GM19468 (cell line): ENCODE results near the gene SNRPD1.
"Not testable (repeated sequence)": the region's sequence is repeated elsewhere in the genome, so short reads cannot be mapped to it uniquely, and the experiment has no call there.

Experiments used
- ATAC-seq: cut with Tn5 transposase; IDR thresholded peaks from one replicate; pipeline ENCODE4 v1.9.1; 2021; ENCODE audit warnings: mild to moderate bottlenecking, moderate library complexity, moderate number of reproducible peaks; ENCODE audit not compliant: unreplicated experiment; ENCODE audit errors: extremely low read depth

The SNRPD1 gene

DNA sequence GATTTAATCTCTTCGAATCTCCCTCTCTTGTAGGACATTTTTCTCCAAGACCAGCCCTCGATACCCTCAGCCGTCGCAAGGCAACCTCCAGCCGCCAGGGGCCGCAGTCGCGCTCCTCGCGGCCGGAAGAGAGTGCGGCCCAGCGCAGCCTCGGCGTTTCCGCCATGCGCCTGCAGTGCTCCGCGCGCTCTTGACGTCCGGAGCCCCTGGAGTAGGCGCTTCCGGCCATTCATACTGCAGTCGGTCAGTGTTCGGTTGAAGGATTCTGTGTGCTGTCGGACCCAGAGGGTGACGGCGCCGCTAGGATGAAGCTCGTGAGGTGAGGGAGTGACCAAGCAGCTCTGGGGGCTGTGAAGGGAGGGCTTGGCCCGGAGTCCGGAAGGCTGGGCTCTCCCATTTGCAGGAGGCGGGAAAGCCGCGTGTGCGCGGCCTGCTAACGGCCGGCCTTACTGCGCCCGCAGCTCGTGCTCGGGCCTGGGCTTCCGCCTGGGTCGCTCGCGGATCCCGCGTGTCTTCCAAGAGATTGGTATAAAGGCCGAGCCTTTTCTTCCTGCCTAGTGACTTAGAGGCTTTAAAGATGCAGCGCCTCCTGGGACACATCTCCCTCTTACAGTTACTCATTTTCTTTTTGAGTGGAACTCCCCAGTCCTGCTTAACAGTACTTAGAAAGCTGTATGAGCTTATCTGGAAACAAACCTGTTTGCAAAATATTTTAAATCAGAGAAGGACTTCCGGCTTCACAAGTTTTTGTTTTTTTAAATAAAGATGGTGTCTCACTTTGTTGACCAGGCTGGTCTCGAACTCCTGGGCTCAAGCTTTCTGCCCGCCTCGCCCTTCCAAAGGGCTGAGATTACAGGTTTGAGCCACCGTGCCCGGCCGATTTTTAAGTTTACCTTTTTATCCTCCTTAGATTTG is at the start of gene SNRPD1:
Gene SNRPD1 (plus strand): TSS at position 190 of the 915 bp plus-strand sequence. CDS start 116 bp downstream, at position 306.
- ATAC-seq: peak; percentile 97

DNA sequence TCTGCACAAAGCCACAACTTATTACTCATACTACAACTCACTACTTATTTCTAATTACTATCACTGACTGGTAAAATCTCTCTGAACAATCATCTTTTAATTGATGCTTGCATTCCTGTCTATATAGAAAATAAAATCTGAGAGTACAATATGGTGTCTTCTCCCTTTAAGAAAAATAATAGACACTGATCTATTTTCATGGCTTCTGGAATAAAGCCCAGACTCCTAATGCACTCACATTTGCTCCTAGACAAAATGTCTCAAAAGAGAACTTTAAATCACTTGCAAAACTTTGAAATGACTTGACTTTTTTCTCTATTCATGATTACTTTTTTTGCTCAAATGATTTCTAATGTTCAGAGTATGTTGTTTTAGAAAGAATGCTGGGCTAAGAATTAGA is 40.3 kb upstream of the SNRPD1 start:
- no peak for ATAC-seq

DNA sequence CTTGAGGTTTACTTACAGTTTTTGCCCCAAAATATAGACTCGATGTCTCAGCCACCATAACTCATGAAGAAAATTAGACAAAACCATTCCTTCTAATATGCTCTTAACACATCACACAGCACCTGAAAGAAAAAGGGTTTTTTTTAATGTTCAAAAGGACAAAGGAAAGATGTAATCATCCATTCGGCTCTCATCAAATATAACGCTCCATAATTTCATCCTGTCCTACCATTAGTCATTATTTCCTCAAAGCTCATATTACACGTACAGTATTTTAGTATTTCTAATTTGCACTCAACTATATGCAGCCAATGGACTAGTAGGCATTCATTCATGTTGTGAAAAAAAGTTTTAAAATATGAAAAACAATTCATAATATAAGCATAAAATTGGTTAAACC is 36.5 kb upstream of the SNRPD1 start:
- ATAC-seq: no peak

DNA sequence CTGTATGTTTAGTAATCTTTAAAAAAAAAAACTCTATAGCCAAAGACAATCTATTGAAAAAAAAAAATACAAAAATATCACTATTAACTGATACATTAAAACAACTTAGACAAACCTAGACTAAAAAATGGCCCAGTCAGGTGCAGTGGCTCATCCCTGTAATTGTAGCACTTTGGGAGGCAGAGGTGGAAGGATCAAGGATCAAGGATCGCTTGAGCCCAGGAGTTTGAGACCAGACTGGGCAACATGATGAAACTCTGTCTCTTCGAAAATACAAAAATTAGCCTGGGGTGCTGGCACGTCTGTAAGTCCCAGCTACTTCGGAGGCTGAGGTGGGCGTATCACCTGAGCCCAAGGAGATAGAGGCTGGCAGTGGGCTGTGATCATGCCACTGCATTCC is 27.7 kb upstream of the SNRPD1 start:
- no peak for ATAC-seq

DNA sequence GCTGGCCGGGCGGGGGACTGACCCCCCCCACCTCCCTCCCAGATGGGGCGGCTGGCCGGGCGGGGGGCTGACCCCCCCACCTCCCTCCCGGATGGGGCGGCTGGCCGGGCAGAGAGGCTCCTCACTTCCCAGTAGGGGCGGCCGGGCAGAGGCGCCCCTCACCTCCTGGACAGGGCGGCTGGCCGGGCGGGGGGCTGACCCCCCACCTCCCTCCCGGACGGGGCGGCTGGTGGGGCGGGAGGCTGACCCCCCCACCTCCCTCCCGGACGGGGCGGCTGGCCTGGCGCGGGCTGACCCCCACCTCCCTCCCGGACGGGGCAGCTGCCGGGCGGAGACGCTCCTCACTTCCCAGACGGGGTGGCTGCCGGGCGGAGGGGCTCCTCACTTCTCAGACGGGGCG is 19.8 kb upstream of the SNRPD1 start:
- ATAC-seq: not testable (repeated sequence)

DNA sequence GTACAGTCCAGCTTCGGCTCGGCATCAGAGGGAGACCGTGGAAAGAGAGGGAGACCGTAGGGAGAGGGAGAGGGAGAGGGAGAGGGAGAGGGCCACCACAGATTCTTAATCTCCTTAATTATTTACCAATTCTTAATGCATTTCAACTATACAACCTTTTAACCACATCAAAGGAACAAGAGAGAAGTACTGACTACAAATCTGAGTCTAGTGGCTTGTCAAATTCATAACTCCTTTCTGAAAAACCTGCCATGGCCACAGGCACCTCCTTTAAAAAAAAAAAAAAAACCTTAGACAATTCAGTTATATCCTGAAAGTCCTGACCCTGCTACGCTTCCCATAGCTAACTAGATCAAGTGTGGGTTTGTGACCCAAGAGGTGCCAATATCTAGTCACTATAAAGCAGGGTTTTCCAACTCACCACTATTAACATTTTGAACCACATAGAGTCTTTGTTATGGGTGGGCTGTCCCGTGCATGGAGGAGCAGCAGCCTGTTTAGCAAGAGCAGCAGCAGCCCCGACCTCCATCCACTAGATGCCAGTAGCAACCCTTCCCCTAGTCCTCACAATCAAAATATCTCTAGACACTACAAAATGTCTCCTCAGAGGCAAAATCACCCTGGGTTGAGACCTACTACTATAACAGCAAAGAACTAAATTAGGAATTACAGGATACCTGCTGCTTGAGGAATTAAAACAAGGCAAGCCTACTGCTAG is 18.4 kb upstream of the SNRPD1 start:
- no peak for ATAC-seq

DNA sequence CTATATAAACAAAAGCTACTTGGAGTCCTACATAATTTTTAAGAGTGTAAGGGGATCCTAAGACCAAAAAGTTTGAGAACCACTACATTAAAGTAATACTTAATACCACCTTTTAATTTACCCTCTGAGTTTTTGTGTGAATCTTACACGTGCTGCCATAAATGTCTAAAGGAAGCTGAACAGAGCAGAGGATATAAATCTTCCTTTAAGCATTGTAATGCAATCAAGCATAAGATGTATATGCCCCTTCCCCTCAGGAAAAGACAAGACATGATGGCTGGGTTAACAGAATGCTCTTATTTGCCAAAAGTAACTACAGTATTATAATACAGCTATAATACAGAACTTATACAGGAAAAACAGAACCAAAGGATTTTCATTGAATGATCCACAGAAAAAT is 14.5 kb upstream of the SNRPD1 start:
- no peak for ATAC-seq

DNA sequence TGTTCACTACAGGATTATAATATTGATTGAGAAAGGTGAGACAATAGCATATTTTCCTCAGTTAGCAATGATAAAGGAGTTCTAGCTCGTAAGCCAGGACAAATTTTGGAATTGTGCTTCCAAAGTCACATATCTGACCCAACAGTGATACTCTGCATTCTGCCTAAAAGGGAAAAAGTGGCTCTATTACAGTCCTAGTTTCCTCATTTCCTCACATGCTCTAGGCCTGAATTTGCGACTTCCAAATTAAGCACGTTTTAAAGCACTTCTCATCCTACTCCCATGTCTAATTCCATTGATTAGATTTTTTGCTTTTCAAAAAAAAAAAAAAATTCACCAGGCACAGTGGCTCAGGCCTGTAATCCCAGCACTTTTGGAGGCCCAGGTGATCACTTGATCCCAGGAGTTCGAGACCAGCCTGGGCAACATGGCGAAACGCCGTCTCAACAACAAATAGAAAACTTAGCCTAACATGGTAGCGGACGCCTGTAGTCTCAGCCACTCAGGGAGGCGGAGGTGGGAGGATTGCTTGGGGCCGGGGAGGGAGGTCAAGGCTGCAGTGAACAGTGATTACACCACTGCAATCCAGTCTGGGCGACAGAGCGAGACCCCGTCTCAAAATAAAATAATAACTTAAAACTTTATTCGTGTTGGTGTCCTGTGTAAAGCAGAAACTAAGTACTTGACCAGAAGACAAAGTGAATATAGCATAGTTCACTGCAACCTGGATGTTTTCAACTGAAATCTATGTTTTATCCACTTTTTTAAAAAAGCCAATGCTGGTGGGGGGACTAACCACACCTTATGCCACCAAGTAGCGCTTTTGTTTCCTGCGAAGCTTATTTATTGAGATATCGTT is 13.2 kb upstream of the SNRPD1 start:
- ATAC-seq: no peak

DNA sequence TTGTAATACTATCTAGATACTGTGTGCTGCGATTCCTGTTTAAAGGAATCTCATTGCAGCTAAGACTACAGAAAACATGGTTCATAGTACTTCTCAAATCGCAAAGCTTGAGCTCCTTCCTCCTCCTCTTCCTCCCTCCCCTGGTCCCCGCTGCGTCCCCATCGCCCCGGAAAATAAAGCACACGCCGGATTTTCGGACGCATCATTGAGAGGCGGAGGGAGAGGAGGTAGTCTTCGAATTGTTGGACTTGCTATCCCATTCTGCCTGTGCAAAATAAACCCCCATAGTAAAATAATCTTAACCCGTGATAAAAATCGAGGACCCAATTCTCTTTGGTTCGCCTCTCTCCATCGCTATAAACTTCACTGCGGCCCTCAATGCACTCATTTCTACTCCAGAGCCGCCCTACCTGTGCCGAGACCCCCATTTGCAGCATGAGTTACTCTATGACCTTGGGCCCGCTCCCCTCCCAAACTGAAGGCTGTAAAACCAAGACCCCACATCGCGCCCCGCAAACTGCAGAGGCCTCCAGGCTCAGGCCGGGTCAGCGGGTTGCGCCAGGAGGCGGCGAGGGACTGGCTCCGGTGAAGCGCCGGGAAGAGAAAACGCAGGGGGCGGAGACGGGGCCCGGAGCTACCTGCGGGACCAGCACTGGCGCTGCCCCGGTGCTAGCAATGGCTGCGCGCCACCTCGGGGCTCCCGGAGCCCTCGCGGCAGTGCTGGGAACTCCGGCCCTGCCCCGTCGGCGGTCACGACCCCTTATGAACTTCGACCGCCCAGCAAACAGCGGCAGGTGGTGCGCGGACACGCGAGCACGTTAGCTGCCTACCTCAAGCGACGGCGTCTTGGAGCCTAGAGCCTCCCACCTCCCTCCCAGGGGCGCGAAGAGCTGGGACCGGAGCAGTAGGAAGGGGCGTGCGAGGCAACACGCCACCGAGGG is 12.3 kb upstream of the SNRPD1 start:
- ATAC-seq: peak; percentile 4

DNA sequence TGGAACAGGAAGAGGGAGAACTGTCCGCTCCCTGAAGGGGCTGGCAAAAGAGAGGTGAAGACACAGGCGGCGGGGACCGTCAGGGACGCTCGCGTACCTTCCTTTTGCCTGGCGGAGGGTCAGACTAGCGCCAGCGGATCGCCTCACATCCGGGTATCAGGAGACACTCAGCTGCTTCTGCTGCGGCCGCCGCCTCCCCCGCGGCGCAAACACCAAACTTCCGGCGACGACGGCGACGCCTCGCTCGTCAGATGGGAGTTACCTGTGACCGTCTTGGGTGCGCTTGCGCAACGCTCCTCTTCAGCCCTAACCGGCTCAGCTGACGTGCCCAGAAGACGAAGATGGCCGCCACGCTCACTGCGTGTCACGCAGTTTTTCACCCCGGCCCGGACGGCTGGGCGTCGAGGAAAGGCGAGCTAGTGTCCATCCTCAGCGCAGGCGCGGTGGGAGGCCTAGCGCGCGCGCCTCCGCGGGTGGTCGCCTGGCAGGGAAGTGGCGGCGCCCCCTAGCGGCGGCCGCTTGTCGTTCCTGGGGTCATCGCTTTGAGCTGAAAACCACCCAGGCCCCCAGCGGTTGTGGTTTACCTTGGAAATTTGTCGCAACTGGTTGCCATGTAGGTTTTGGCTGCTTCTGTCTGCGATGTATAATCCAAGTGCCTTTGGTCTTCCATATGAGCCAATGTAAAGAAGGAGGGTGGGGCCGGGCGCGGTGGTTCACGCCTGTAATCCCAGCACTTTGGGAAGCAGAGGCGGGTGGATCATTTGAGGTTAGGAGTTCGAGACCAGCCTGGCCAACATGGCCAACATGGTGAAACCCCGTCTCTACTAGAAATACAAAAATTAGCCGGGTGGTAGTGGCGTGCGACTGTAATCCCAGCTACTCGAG is 11.3 kb upstream of the SNRPD1 start, which contains the start of gene ESCO1:
Gene ESCO1 (minus strand): TSS at position 179 of the 885 bp plus-strand sequence. CDS start 25,861 bp downstream, outside the sequence.
- peak; percentile 95 for ATAC-seq

DNA sequence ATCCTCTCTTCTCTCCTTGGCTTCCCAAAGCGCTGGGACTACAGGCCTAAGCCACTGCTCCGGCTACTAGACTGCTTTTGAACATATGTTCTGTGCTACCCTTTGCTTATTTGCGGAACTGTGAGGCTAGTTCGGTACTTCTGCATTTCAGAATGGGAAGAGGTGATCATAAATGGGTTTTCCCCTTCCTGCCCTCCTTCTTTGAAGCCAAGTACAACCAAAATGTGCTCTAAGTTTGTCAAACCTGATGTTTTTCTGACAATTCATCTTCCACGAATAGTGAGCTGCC is 9.9 kb upstream of the SNRPD1 start:
- ATAC-seq: no peak

DNA sequence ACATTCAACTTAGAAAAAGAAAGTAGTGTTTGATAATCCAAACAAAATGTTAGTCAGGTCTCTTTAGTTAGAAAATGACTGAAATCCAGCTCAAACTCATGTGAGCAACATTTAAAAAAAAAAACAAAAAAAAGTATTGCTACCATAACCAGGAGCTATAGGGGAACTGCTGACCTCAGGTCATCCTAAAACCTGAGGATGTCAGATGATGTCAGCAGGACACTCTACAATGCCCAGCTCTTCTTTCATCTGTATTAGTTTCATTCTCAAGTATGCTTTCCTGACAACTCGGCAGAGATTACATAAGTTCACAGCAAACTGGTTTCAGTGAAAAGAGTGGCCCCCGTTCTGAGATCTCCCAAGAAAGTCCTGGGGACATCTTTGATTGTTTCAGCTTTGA is 7.4 kb upstream of the SNRPD1 start:
- no peak for ATAC-seq

DNA sequence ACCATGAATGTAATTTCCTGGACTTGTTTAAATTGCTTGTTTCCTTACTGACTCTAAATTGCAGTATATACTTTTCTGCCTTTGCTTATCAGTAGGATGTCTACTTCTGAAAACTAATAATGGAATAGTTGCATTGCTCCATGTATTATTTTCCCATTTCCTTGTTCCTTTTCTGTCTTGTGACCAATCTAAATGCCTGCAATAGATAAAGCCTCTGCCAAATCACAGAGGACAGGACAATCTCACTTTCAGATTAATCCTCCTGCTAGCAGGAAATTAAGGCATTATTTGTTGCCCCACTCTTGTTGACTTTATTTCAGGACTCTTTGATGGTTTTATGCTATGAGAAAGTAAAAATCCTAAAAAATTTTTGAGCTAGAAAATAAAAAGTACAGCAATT is 6.9 kb upstream of the SNRPD1 start:
- no peak for ATAC-seq

DNA sequence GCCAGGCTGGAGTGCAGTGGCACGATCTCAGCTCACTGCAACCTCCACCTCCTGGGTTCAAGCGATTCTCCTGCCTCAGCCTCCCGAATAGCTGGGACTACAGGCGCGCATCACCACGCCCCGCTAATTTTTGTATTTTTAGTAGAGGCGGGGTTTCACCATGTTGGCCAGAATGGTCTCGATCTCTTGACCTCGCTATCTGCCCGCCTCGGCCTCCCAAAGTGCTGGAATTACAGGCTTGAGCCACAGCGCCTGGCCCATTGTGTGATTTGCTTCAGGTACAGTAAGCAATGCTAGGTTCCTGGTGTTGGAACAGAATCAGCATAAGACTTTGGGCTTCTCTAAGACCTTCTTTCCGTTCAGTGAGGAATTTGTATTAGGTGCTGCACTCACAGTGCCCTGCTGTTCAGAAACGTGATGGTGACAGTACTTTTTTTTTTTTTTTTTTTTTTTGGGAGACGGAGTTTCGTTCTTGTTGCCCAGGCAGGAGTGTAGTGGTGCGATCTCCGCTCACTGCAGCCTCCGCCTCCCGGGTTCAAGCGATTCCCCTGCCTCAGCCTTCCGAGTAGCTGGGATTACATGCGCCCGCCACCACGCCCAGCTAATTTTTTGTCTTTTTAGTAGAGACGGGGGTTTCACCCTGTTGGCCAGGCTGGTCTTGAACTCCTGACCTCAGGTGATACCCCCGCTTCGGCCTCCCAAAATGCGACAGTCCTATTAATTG is 551 bp upstream of the SNRPD1 start:
- ATAC-seq: not testable (repeated sequence)

DNA sequence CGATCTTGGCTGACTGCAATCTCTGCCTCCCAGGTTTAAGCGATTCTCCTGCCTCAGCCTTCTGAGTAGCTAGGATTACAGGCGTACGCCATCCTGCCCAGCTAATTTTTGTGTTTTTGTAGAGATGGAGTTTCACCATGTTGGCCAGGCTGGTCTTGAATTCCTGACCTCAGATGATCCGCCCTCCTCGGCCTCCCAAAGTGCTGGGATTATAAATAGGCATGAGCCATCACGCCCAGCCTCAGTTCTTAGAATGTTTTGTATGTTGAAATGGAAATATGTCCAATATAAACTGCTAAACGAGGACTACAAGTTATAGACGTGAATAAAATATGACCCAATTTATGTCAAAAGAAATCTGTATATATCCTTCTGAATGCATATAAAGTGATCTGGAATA is 9.5 kb downstream of the SNRPD1 start:
- ATAC-seq: not testable (repeated sequence)

DNA sequence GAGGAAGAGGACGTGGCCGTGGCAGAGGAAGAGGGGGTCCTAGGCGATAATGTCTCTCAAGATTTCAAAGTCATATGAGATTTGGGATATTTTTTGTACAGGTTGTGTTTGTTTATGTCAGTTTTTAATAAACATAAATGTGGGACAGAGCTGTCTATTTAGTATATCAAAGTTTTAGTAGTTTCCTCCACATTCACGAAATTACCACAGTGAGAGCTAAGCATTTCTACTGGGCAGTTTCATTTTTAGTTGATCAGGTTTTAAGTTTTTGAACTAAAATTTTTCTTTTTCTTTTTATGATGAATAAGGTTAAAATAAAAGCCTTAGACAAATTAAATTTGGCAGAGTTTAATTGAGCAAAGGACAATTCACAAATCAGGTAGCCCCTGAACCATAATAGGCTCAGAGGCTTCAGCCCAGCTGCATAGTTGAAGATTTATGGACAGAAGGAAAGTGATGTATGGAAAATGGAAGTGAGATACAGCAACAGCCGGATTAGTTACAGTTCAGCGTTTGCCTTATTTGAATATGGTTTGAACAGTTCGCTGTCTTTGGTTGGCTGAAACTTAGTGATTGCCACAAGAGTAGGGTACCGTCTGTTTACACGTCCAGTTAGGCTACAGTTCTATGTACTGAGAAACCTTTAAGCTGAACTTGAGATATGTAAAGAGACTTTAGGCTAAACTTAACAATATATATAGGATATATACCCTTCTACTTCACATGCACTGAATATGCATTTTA is 17.1 kb downstream of the SNRPD1 start:
- ATAC-seq: peak; percentile 98

DNA sequence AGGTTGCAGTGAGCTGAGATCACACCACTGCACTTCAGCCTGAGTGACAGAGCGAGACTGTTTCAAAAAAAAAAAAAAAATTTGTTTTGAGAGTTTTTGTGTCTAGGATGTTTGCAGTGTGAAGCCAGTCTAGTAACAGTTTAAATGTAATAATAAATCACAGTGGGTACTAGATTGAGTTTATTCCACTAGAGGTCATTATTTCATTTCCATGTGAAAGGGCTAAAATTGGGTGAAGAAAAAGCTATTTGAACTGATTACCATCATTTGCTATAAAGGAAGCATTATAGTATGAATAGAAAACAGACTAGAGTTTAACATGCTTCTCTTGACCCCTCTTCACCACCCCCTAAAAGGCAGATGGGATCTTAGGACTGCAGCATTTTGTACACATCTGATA is 20.3 kb downstream of the SNRPD1 start:
- no peak for ATAC-seq
